GM12891 (cell line): ENCODE results near the gene NDUFS2.

Experiments
- POLR2A ChIP-seq: IDR thresholded peaks from 2 replicates; pipeline ENCODE4 v1.6.1; 2011; ENCODE audit warnings: low read depth, low read length, control low read depth
- POLR2AphosphoS5 ChIP-seq: IDR thresholded peaks from 2 replicates; pipeline ENCODE4 v1.6.1; 2011; ENCODE audit warnings: low read depth, low read length, control low read depth
- POU2F2 ChIP-seq: IDR thresholded peaks from 2 replicates; pipeline ENCODE4 v1.6.1; 2011; ENCODE audit warnings: low read depth, mild to moderate bottlenecking, control low read depth, low read length, moderate library complexity
- SPI1 ChIP-seq: IDR thresholded peaks from 2 replicates; pipeline ENCODE4 v1.6.1; 2011; ENCODE audit warnings: low read depth, low read length, control low read depth
- TAF1 ChIP-seq: IDR thresholded peaks from 2 replicates; pipeline ENCODE4 v1.6.1; 2011; ENCODE audit warnings: low read depth, low read length, control low read depth

DNA sequence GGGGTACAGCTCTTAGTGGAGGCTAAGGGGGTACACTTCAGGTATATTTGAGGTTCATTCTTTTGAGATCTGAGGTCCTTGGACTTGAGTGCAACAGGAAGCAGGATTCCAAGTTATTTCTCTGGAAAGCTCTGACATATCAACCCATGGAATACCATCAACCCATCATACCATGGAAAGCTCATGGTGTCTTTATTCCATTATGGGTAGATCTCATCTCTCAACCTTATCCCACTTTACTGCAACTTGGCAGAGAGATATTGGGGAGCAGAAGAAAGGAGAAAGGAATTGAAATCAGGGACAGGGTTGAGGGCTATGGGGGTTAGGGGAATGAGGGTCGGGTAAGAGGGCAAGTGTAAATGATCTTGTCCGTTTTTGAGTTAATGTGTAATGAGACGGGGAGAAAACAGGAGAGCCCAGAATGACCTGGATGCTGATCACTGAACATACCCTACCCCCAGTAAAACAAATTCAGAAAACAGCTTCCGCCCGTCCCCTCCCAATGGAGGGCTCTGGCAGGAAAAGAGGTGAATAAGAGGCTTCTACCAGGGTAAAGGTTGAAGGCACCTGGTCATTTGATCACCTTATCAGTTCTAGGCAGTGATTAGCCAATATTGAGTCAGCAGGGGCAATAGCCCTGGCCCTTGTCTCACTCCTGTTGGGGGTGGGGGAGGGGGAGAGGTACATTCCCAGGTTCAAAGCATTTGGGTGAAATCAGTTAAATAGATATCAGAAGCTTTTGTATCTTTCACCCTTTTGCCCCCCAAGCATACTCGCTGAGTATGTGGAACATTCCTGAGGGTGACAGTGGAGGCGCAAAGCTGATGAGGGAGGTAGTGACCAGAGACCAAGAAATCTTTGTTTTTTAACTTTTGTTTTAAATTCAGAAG is 21.9 kb downstream of the NDUFS2 start:
- TF ChIP-seq POLR2A (no peak), POLR2AphosphoS5 (no peak), SPI1 (no peak), TAF1 (no peak), POU2F2 (no peak)
